Loucy (cell line): Measurements from ENCODE around the gene RGS11.
"Not testable (repeated sequence)": the region's sequence is repeated elsewhere in the genome, so short reads cannot be mapped to it uniquely, and the experiment has no call there.

ENCODE experiments used
- CTCF ChIP-seq: fragments of 200-600 bp; sonication (generic); conservative IDR thresholded peaks from 2 replicates; pipeline ENCODE4 v1.5.1; 2014; ENCODE audit warnings: mild to moderate bottlenecking, antibody characterized with exemption, low read length
- EZH2phosphoT487 ChIP-seq: fragments of 200-600 bp; IDR thresholded peaks from 2 replicates; pipeline ENCODE4 v1.6.1; 2018; ENCODE audit warnings: antibody characterized with exemption, mild to moderate bottlenecking, moderate library complexity, borderline replicate concordance

- not testable (repeated sequence) for TF ChIP-seq CTCF, EZH2phosphoT487
These were observed 8.2 kb downstream of the RGS11 start for GRCh38 chr16:267562-267961.
